GM20000 (cell line): ENCODE data around the gene ASTN2.

Experiments
- DNase-seq: peaks from one replicate; pipeline ENCODE4 v3.0.0; 2012; ENCODE audit warnings: low spot score
- CTCF ChIP-seq: IDR thresholded peaks from 2 replicates; pipeline ENCODE4 v1.5.1; 2012; ENCODE audit warnings: mild to moderate bottlenecking, control low read depth; ENCODE audit errors: extremely low read depth, missing control alignments

ASTN2 gene

GRCh38 chr9:117416856-117417255 is 2.0 kb upstream of the ASTN2 start:
- no peak for DNase-seq
- no peak for TF ChIP-seq CTCF

- TF ChIP-seq CTCF, result no peak
- no peak for DNase-seq
Measured at GRCh38 chr9:117415358-117415914, 579 bp upstream of the ASTN2 start.

GRCh38 chr9:117414220-117414905 is 494 bp downstream of the ASTN2 start:
- DNase-seq, result peak; percentile 34
- no peak for TF ChIP-seq CTCF

GRCh38 chr9:117413346-117414219 is 1.3 kb downstream of the ASTN2 start:
- no peak for TF ChIP-seq CTCF
- peak; percentile 23 for DNase-seq

GRCh38 chr9:117412841-117413240 is 2.0 kb downstream of the ASTN2 start:
- no peak for DNase-seq
- TF ChIP-seq CTCF, result no peak

- no peak for TF ChIP-seq CTCF
- DNase-seq, result no peak
Measured at GRCh38 chr9:117412006-117412715, 2.7 kb downstream of the ASTN2 start.

GRCh38 chr9:117411547-117411946 is 3.3 kb downstream of the ASTN2 start:
- peak; percentile 50 for TF ChIP-seq CTCF
- DNase-seq, result peak; percentile 56
